HepG2 (cell line): ENCODE data around the gene NODAL. TPM values are rescaled to one million over a fixed set of nuclear protein-coding genes. Genes with fewer than 3 reads are reported as not detected.
A peak's percentile ranks its signal among the peaks of the same experiment; 100 is the strongest.

Experiments
- ATAC-seq: fragments of 200-7000 bp; cut with Tn5 transposase; 3 replicates; pipeline ENCODE4 v1.9.1; 2020; ENCODE audit warnings: mild to moderate bottlenecking, moderate library complexity
- BruUV-seq: library from RNA; stranded (reverse); fragments of 400-500 nt; replicated peaks from 2 replicates; lab custom pipeline; 2021; lab: Mats Ljungman, UMichigan
- CTCF ChIA-PET: fragments of 300-600 bp; formaldehyde crosslinking; extraction: SDS; loops from one replicate; lab custom pipeline; 2021; ENCODE audit warnings: low total read pairs, inconsistent platforms, low intra/inter-chr PET ratio; lab: Yijun Ruan, JAX
- POLR2A ChIA-PET: fragments of 350-600 bp; sonication (Branson Sonifier 250); formaldehyde crosslinking; loops from one replicate; lab custom pipeline; 2020; ENCODE audit warnings: antibody characterized with exemption, inconsistent platforms; lab: Yijun Ruan, JAX
- DNase-seq: peaks from one replicate; pipeline ENCODE4 v3.0.0-alpha.2; 2015; ENCODE audit warnings: low spot score
- FAIRE-seq: peaks from 3 replicates; lab custom pipeline; 2011; peaks lifted over from hg19 to GRCh38; lab: Jason Lieb, UNC
- H2AFZ ChIP-seq: one replicate; pipeline ENCODE4 v1.6.1; 2011; ENCODE audit warnings: low read length, inconsistent platforms
- H3K27ac ChIP-seq: fragments of 300-600 bp; 3 replicates; pipeline ENCODE4 v1.8.0; 2011; ENCODE audit warnings: mixed run types, mild to moderate bottlenecking, mixed read lengths, low read length, inconsistent platforms; ENCODE audit not compliant: insufficient read depth; ENCODE audit errors: extremely low read length
- H3K27me3 ChIP-seq, 2 experiments: fragments of 200-600 bp in 1 of 2; 2 replicates in 1 of 2; 3 replicates in 1 of 2; pipeline versions ENCODE4 v1.6.0 to v1.8.0; 2011; ENCODE audit warnings: low read length in 2 of 2, mild to moderate bottlenecking in 2 of 2, moderate library complexity in 2 of 2, inconsistent platforms in 1 of 2; ENCODE audit not compliant: insufficient read depth in 2 of 2, control insufficient read depth in 1 of 2
- H3K36me3 ChIP-seq, 2 experiments: fragments of 200-600 bp in 1 of 2; replicated peaks in 1 of 2; 2 replicates in 1 of 2; 3 replicates in 1 of 2; pipeline versions ENCODE4 v1.5.1 to v1.8.0; 2011; ENCODE audit warnings: low read length in 2 of 2, inconsistent platforms in 1 of 2; ENCODE audit not compliant: insufficient read depth in 2 of 2, control insufficient read depth in 1 of 2
- H3K4me1 ChIP-seq: 2 replicates; pipeline ENCODE4 v1.5.1; 2012; ENCODE audit warnings: low read length, inconsistent platforms; ENCODE audit not compliant: insufficient read depth
- H3K4me2 ChIP-seq: 2 replicates; pipeline ENCODE4 v1.6.0; 2011; ENCODE audit warnings: low read depth, low read length, inconsistent platforms
- H3K4me3 ChIP-seq, 3 experiments: fragments of 200-600 bp in 1 of 3; sonication (generic), shearing (Covaris generic) in 1 of 3; replicated peaks in 1 of 3; 2 replicates each; pipeline ENCODE4 v1.5.1; 2011 to 2016; ENCODE audit warnings: low read length in 3 of 3, inconsistent platforms in 2 of 3, low read depth in 2 of 3, mild to moderate bottlenecking in 2 of 3, control low read depth in 1 of 3, mixed read lengths in 1 of 3; ENCODE audit not compliant: insufficient read depth in 1 of 3
- H3K79me2 ChIP-seq: one replicate; pipeline ENCODE4 v1.6.1; 2011; ENCODE audit warnings: low read length, inconsistent platforms; ENCODE audit not compliant: insufficient read depth
- H3K9ac ChIP-seq: 2 replicates; pipeline ENCODE4 v1.6.0; 2011; ENCODE audit warnings: mild to moderate bottlenecking, low read depth, low read length, inconsistent platforms; ENCODE audit not compliant: insufficient read depth
- H3K9me3 ChIP-seq: 2 replicates; pipeline ENCODE4 v1.5.1; 2012; ENCODE audit warnings: mild to moderate bottlenecking, low read length
- H4K20me1 ChIP-seq: 2 replicates; pipeline ENCODE4 v1.6.0; 2011; ENCODE audit warnings: inconsistent platforms, mild to moderate bottlenecking, low read length, moderate library complexity; ENCODE audit not compliant: insufficient read depth
- ATF1 ChIP-seq: IDR thresholded peaks from 2 replicates; pipeline ENCODE4 v1.6.1; 2016; ENCODE audit warnings: mild to moderate bottlenecking, control low read depth
- BORCS8-MEF2B ChIP-seq: sonication (generic); formaldehyde crosslinking; IDR thresholded peaks from 2 replicates; pipeline ENCODE4 v1.8.0; 2022; ENCODE audit warnings: mild to moderate bottlenecking, missing genetic modification reagents
- DMTF1 ChIP-seq: sonication (generic); formaldehyde crosslinking; IDR thresholded peaks from 2 replicates; pipeline ENCODE4 v1.4.0; 2020; ENCODE audit warnings: mild to moderate bottlenecking, missing genetic modification reagents
- HNF4A ChIP-seq: sonication (generic); formaldehyde crosslinking; IDR thresholded peaks from 2 replicates; pipeline ENCODE4 v1.4.0; 2020; ENCODE audit warnings: missing genetic modification reagents
- JUN ChIP-seq: sonication (generic); formaldehyde crosslinking; IDR thresholded peaks from 2 replicates; pipeline ENCODE4 v1.4.0; 2020; ENCODE audit warnings: mild to moderate bottlenecking, missing genetic modification reagents
- MEIS1 ChIP-seq: sonication (generic); formaldehyde crosslinking; IDR thresholded peaks from 2 replicates; pipeline ENCODE4 v1.9.0; 2021; ENCODE audit warnings: mild to moderate bottlenecking, missing genetic modification reagents, moderate library complexity, borderline replicate concordance
- MLLT10 ChIP-seq: sonication (generic); formaldehyde crosslinking; IDR thresholded peaks from 2 replicates; pipeline ENCODE4 v1.4.0; 2020; ENCODE audit warnings: missing genetic modification reagents
- PHF21A ChIP-seq: sonication (generic); formaldehyde crosslinking; IDR thresholded peaks from 2 replicates; pipeline ENCODE4 v1.5.0; 2020; ENCODE audit warnings: mild to moderate bottlenecking, missing genetic modification reagents
- PHF5A ChIP-seq: IDR thresholded peaks from one replicate; pipeline ENCODE4 v1.6.1; 2018; ENCODE audit warnings: low read depth, missing genetic modification reagents; ENCODE audit not compliant: unreplicated experiment
- RFX3 ChIP-seq: IDR thresholded peaks from 2 replicates; pipeline ENCODE4 v1.6.1; 2016; ENCODE audit warnings: missing biosample characterization, missing genetic modification reagents
- TEAD3 ChIP-seq: optimal IDR thresholded peaks from 2 replicates; pipeline ENCODE3; 2016; ENCODE audit warnings: borderline replicate concordance
- ZFX ChIP-seq: sonication (generic); formaldehyde crosslinking; IDR thresholded peaks from 2 replicates; pipeline ENCODE4 v1.4.0; 2020; ENCODE audit warnings: mild to moderate bottlenecking, low read depth, missing genetic modification reagents, moderate library complexity
- ZMYM2 ChIP-seq: sonication (generic); formaldehyde crosslinking; IDR thresholded peaks from 2 replicates; pipeline ENCODE4 v1.8.0; 2022; ENCODE audit warnings: mild to moderate bottlenecking, missing genetic modification reagents
- ZNF296 ChIP-seq: sonication (generic); formaldehyde crosslinking; conservative IDR thresholded peaks from 2 replicates; pipeline ENCODE4 v1.5.0; 2020; ENCODE audit warnings: mild to moderate bottlenecking, missing genetic modification reagents
- ZNF329 ChIP-seq: sonication (generic); formaldehyde crosslinking; IDR thresholded peaks from 2 replicates; pipeline ENCODE4 v1.9.0; 2021; ENCODE audit warnings: low read depth, mild to moderate bottlenecking, missing genetic modification reagents
- ZNF354B ChIP-seq: sonication (generic); formaldehyde crosslinking; IDR thresholded peaks from 2 replicates; pipeline ENCODE4 v1.8.0; 2022; ENCODE audit warnings: mild to moderate bottlenecking, missing genetic modification reagents
- ZNF670 ChIP-seq: sonication (generic); formaldehyde crosslinking; IDR thresholded peaks from 2 replicates; pipeline ENCODE4 v1.8.0; 2022; ENCODE audit warnings: mild to moderate bottlenecking, missing genetic modification reagents, borderline replicate concordance
- ZNF674 ChIP-seq: sonication (generic); formaldehyde crosslinking; IDR thresholded peaks from 2 replicates; pipeline ENCODE4 v1.5.0; 2020; ENCODE audit warnings: low read depth, mild to moderate bottlenecking, missing genetic modification reagents
- ZNF7 ChIP-seq: IDR thresholded peaks from 2 replicates; pipeline ENCODE4 v1.6.1; 2016; ENCODE audit warnings: missing biosample characterization, missing genetic modification reagents
- ZNF768 ChIP-seq: sonication (generic); formaldehyde crosslinking; IDR thresholded peaks from 2 replicates; pipeline ENCODE4 v1.4.0; 2020; ENCODE audit warnings: missing genetic modification reagents
- WGBS: methylation state at CpG from one replicate; pipeline ENCODE4 v1.1.6; 2017; ENCODE audit warnings: low lambda C conversion rate; 5-methylcytosine and 5-hydroxymethylcytosine counted together
- in situ Hi-C: cut with HindIII; loops from 2 replicates; pipeline ENCODE4 v1.10.0; 2017; ENCODE audit warnings: low pct_unique_long_range_greater_than_20kb; ENCODE audit not compliant: extremely low pct_ligation_motif_present
- intact Hi-C: fragments of 100-400 bp; cut with micrococcal nuclease; formaldehyde crosslinking; loops from one replicate; pipeline ENCODE4 v1.10.0; 2022; ENCODE audit not compliant: unreplicated experiment
- polyA plus RNA-seq, 8 experiments: library from polyadenylated mRNA; depleted of rRNA in 3 of 8; stranded (reverse) in 7 of 8; unstranded in 1 of 8; fragments of >200 nt; fragmentation: Illumina TruSeq in 4 of 8; extraction: Trizol in 4 of 8; gene quantifications; 2 replicates each; pipeline versions ENCODE4 v1.2.1 to v1.2.3, GENCODE V29; 2011 to 2016; ENCODE audit warnings: low read depth in 4 of 8, missing spikeins in 1 of 8, mixed read lengths in 1 of 8; ENCODE audit not compliant: insufficient read depth in 1 of 8
- total RNA-seq, 5 experiments: library from RNA; depleted of rRNA; stranded (reverse); fragments of >200 nt; fragmentation: Illumina TruSeq; extraction: Trizol; gene quantifications; 2 replicates each; pipeline ENCODE4 v1.2.3, GENCODE V29; 2016; ENCODE audit warnings: low read depth in 1 of 5

Gene NODAL
- total and polyA plus RNA-seq, 2 of the 13 experiments (the other 11 are each of a cell fraction or from before 2014, with no cell fraction given) = not detected

GRCh38 chr10:70455213-70455630 is 13.7 kb upstream of the NODAL start:
- ChIA-PET CTCF (no interaction called here), POLR2A (no interaction called here)
- TF ChIP-seq ZNF768 (CRISPR knock-in tag) (peak; percentile 92), MEIS1 (CRISPR knock-in tag) (no peak)
- Histone ChIP-seq H3K4me2 (no peak overlapping the region), H3K79me2 (no peaks in the 10 kb centered on the region), H3K9me3 (no peaks in the 10 kb centered on the region), H3K9ac (no peak overlapping the region), H3K4me3 (no peak overlapping the region), H4K20me1 (no peaks in the 10 kb centered on the region), H2AFZ (no peak overlapping the region), H3K27ac (no peak overlapping the region), H3K36me3 (no peaks in the 10 kb centered on the region), H3K27me3 (peaks cover 1 to 26% of the 10 kb centered on the region in 2 experiments; a peak in 4 of 5 replicates), H3K4me1 (no peaks in the 10 kb centered on the region)
- under 1% methylated on average over 6 of the region's 6 CpGs for WGBS
- ATAC-seq (no peak), DNase-seq (peak; percentile 44), FAIRE-seq (no peak)
- intact Hi-C loops (no loop called here), in situ Hi-C loops (no loop called here)
- BruUV-seq = no TSS peak

GRCh38 chr10:70448236-70448635 is 6.8 kb upstream of the NODAL start:
- POLR2A ChIA-PET = no interaction called here
- no peak for TF ChIP-seq ZNF7 (CRISPR knock-in tag)
- peak; percentile 35 for TF ChIP-seq TEAD3 (CRISPR knock-in tag)
- TF ChIP-seq ZNF329 (CRISPR knock-in tag) = peak; percentile 79; the same call in 1 of the 2 replicates
- TF ChIP-seq ZNF354B = no peak
- no peak for TF ChIP-seq ZMYM2
- TF ChIP-seq ATF1 (CRISPR knock-in tag) = no peak
- no peak for TF ChIP-seq ZNF296 (CRISPR knock-in tag)
- TF ChIP-seq ZNF670 (CRISPR knock-in tag) = no peak
- 0 out of 2 replicates have a peak, but pooled peaks have one; percentile 32 for TF ChIP-seq PHF21A (CRISPR knock-in tag)
- no peak for TF ChIP-seq JUN (CRISPR knock-in tag)
- no peak for TF ChIP-seq BORCS8-MEF2B (CRISPR knock-in tag)
- no peak for TF ChIP-seq RFX3 (CRISPR knock-in tag)
- TF ChIP-seq HNF4A (CRISPR knock-in tag) = peak; percentile 54
- no peak for TF ChIP-seq DMTF1
- no peak for TF ChIP-seq PHF5A
- TF ChIP-seq ZNF674 (CRISPR knock-in tag) = no peak
- TF ChIP-seq ZFX = peak; percentile 30; the same call in 1 of the 2 replicates
- no peak for TF ChIP-seq MLLT10

More at GRCh38 chr10:70448236-70448635, 6.8 kb upstream of the NODAL start:
- Histone ChIP-seq H3K79me2 (no peaks in the 10 kb centered on the region), H2AFZ (no peak overlapping the region), H3K4me3 (no peak overlapping the region), H3K36me3 (no peaks in the 10 kb centered on the region), H3K27ac (no peak overlapping the region), H3K4me2 (peak overlapping the region; percentile 32), H3K9ac (no peak overlapping the region), H3K27me3 (no peaks in the 10 kb centered on the region; a peak in 2 of 5 replicates), H4K20me1 (no peaks in the 10 kb centered on the region), H3K4me1 (peaks cover 51% of the 10 kb centered on the region), H3K9me3 (no peaks in the 10 kb centered on the region)
- intact Hi-C loops (no loop called here), in situ Hi-C loops (no loop called here)
- FAIRE-seq (peak; percentile 40), DNase-seq (peak; percentile 67), ATAC-seq (peak; percentile 89)
- CTCF ChIA-PET = no interaction called here
- 0% methylated on average over 2 of the region's 2 CpGs for WGBS
- no TSS peak for BruUV-seq
